ENCODE data around the gene PHLDA2.

- no peak for TF ChIP-seq EZH2phosphoT487 (IDR thresholded peaks at IDR 0.05; ENCODE audit: insufficient read depth, low read depth)
- no peak for TF ChIP-seq EZH2 (IDR thresholded peaks at IDR 0.05; ENCODE audit: insufficient read depth, poor library complexity, severe bottlenecking)
Observed at GRCh38 chr11:2886191-2886894, 42.9 kb downstream of the PHLDA2 start.
